IPS-11a (cell line): ENCODE data around the gene C5AR2.
"Not testable (repeated sequence)": the region's sequence is repeated elsewhere in the genome, so short reads cannot be mapped to it uniquely, and the experiment has no call there.

Experiments
- H3K4me3 ChIP-seq: one replicate; pipeline ENCODE4 v1.5.1; 2013; ENCODE audit warnings: low read depth, low read length, control low read depth

The C5AR2 gene

DNA sequence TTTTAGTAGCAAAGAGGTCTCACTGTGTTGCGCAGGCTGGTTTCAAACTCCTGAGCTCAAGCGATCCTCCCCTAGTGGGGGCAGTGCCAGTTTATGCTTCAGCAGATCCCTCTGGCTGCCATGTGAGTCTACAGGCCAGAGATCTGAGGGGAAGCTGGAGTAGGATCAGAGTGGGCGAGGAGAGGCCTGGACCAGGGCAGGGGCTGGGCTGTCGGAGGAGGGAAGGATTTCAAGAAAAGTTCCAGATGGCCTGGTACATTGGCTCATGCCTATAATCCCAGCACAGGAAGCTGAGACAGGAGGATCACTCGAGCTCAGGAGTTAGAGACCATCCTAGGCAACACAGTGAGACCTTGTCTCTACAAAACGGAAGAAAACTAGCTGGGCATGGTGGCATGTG lies 27.0 kb downstream of the C5AR2 start:
- no peak overlapping the region for H3K4me3 ChIP-seq

DNA sequence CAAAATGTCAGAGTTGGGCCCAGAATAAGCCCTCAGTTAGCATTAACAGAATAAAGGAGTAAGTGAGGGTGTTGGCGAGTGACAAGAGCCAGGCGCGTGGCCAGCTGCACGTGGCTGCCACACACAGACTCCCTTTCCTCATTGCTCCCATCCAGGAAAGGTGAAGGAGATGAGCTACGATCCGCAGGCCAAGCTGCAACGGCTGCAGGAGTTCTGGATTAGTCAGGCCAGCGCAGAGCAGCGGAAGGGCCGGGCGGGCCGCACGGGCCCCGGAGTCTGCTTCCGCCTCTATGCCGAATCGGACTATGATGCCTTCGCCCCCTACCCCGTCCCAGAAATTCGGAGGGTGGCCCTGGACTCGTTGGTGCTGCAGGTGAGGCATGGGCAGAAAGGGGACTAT lies 30.3 kb downstream of the C5AR2 start:
- no peak overlapping the region for H3K4me3 ChIP-seq

DNA sequence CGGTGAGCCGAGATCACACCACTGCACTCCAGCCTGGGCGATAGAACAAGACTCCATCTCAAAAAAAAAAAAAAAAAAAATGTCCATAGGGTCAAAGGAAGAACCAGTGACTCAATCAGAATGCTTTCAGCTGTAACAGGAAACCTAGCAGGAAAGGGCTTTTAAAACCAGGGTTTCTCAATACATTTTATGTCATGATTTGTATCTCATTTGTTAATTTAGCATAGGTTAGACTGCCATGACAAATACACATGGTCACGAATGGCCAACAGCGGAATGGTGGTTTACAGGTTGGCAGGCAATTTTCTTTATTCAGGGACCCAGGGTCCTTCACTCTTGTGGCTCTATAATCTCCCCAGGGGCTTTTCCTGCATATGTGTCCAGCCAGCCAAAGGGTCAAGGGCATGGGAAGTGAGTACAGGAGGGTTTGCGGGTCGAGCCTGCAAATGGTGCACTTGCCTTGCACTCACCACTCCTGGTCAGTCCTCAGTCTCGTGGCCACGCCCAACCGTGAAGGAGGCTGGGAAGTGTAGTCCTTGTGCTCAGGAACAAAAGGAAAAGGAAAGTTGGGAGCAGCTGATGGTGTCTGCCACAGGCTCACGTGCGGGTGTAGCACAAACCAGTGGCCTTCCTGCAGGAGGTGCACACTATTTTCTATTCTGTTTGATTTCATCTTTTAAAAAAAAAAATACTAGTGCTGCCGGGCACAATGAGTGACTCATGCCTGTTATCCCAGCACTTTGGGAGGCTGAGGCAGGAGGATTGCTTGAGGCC lies 32.0 kb downstream of the C5AR2 start:
- H3K4me3 ChIP-seq = no peak overlapping the region

- H3K4me3 ChIP-seq = not testable (repeated sequence)
Observed at GRCh38 chr19:47365455-47365854, 33.5 kb downstream of the C5AR2 start.

- no peak overlapping the region for H3K4me3 ChIP-seq
Observed at GRCh38 chr19:47370045-47370611, 38.2 kb downstream of the C5AR2 start.

GRCh38 chr19:47371261-47371660 lies 39.3 kb downstream of the C5AR2 start:
- no peak overlapping the region for H3K4me3 ChIP-seq

GRCh38 chr19:47372603-47373002 lies 40.6 kb downstream of the C5AR2 start:
- H3K4me3 ChIP-seq = no peak overlapping the region

DNA sequence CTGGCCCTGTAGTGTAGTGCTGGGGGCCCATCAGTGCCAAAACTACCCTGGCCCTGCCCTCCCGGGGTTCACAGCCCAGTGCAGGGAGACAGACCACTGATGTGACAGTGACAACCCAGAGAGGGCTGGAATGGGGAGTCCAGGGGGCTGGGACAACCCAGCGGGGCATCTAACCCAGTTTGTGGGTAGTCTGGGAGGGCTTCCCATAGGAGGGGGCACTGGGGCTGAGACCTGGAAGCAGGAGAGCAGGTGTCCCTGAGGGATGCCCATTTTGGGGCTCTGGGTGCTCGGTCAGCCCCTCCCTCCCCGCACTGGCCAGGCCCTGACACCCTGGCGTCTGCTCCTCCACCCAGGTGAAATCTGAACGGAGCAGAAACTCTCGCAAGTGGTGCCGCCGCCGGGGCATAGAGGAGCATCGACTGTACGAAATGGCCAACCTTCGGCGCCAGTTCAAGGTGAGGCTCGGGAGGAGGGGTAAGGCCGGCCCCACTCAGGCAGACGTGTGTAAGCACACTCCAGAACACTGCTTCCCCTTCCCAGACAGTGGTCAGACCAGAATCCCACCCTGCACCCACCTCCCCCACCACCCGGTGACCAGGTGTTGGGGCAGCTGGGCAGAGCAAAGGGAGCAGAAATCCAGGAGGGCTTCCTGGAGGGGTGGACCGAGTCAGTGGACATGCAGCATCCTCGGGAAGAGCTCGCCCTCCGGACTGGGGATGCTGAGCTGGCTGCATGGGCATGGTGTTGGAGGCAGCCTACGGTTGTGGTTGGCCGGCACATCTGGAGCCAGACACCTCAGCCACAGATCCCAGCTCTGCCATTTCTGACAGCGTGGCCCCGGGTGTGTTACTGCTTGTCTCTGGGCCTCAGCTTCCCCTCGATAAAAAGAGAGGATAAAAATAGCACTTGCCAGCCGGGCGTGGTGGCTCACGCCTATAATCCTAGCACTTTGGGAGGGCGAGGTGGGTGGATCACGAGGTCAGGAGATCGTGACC lies 41.6 kb downstream of the C5AR2 start:
- H3K4me3 ChIP-seq = no peak overlapping the region

DNA sequence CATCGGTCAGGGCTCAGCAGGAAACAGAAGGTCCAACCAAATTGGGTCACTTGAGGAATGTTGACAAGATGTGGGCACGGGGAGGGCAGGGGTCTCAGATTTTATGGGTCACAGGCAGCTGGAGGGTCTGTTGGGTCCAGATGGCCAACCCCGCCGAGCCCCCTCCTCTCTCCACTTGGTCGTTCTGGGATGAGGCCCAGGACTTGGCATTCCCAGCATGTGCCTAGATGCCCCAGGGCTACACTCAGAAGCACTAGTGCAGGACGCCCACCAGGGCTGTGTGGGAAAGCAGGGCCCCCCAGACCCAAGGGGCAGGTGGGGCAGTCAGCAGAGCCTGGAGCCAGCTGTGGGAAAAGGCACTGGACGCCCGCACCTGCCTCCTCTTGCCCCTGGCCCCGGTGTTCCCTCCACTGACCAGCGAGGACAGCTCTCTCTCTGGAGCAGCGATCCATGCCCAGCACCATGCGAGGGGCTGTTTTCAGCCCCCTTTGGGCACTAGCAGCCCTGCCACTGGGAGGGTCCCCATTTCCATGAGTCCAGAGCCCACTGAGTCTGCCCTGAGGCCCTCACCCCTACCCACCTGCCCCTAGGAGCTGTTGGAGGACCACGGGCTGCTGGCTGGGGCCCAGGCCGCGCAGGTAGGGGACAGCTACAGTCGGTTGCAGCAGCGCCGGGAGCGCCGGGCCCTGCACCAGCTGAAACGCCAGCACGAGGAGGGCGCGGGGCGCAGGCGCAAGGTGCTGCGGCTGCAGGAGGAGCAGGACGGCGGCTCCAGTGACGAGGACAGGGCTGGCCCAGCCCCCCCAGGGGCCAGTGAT lies 43.1 kb downstream of the C5AR2 start:
- H3K4me3 ChIP-seq = no peak overlapping the region

- H3K4me3 ChIP-seq = no peak overlapping the region
Observed at GRCh38 chr19:47375694-47376588, 44.0 kb downstream of the C5AR2 start.

- no peak overlapping the region for H3K4me3 ChIP-seq
Observed at GRCh38 chr19:47376589-47377144, 44.7 kb downstream of the C5AR2 start.

- H3K4me3 ChIP-seq = no peak overlapping the region
Observed at GRCh38 chr19:47377208-47377701, 45.3 kb downstream of the C5AR2 start.

DNA sequence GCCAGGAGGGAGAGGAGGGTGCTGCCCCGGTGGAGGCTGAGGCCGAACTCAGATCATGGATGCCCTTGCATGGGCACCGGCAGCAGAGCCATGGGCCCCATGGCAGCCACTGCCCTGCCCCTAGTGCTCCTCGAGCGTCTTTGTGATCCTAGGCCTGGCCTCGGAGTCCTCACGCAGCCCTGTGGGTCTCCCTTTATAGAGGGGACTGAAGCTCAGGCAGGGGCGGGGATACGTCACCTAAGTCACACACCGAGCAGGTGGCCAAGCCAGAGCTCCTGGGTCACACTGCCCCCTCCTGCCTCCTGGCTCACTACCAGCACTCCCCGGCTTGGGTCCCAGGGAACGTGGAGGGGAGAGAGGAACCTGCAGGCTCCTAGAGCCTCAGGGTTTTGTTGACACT lies 45.8 kb downstream of the C5AR2 start:
- H3K4me3 ChIP-seq = no peak overlapping the region

DNA sequence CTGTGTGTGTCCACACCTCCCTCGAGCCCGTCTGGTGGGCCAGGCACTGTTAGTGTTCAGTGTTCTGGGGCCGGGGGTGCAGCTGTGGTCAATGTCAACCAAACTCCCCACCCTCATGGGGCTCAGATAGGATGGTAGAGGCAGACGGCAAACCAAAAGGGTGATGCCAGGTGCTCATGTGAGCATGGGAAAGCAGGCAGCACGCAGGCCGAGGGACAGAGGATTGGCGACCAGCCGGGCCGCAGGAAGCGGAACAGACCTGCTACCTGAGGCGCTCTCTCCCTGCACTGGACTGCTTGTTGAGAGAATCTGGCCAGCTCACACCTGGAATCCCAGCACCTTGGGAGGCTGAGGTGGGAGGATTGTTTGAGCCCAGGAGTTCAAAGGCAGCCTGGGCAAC lies 46.3 kb downstream of the C5AR2 start:
- H3K4me3 ChIP-seq = no peak overlapping the region

DNA sequence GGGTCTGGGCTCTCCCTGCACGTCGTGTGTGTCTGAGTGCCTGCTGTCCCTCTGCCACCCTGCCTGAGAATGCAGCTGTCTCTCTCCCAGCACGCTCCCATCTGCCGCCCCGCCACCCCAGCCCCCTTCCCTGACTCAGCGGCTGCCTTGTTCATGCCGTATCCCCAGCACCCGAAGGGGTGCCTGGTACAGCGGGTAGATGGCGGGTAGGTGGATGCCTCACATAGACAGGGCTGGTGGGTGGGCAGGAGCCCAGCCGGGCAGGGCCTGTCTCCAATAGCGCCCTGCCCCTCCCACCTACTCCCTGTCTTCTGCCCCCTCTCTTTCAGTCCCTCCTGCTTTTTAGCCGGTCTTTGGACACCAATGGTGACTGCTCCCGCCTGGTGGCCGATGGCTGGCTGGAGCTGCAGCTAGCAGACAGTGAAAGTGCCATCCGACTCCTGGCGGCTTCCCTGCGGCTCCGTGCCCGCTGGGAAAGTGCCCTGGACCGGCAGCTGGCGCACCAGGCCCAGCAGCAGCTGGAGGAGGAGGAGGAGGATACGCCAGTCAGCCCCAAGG lies 47.5 kb downstream of the C5AR2 start:
- no peak overlapping the region for H3K4me3 ChIP-seq

- H3K4me3 ChIP-seq = no peak overlapping the region
Observed at GRCh38 chr19:47380559-47380958, 48.6 kb downstream of the C5AR2 start.

GRCh38 chr19:47381121-47381520 lies 49.1 kb downstream of the C5AR2 start:
- H3K4me3 ChIP-seq = no peak overlapping the region

DNA sequence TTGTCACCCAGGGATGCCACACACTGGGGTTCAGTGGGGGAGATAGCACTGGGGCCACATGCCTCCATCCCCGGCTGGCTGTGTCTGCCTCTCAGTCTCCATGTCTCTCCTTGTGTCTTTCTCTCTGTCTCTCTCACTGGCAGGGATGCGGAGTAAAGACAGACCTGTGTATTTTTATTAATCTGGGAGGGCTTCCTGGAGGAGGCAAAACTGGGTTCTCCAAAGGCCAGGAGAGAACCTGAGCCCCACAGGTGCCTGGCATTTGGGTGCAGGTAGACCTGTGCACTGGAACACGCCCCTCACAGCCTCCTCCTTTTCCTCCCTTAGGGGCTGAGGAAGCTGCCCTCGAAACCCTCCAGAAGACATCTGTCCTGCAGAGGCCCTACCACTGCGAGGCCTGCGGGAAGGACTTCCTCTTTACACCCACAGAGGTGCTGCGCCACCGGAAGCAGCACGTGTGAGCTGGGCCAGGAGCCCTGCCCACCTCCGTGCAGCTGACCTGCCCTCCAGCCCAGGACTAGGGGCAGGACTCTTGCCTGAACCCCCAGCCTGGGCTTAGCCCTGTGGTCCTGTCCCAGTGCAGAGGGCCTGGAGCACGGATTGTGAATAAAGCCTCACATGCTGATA lies 49.8 kb downstream of the C5AR2 start:
- no peak overlapping the region for H3K4me3 ChIP-seq

DNA sequence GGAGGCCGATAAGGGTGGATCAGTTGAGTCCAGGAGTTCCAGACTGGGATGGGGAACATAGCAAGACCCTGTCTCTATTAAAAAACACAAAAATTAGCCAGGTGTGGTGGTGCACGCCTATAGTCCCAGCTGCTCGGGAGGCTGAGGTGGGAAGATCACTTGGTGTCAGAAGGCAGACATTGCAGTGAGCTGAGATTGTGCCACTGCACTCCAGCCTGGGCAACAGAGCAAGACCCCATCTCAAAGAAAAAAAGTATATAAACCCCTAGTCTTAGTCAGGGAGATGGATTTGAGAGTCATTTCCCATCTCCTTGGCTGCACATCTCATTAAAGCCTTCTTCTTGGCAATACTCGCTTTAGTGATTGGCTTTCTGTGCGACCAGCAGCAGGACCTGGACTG lies 51.9 kb downstream of the C5AR2 start:
- H3K4me3 ChIP-seq = not testable (repeated sequence)
